NT2/D1 (cell line): ENCODE results near the gene CMTM4.

ENCODE experiments used
- YY1 ChIP-seq: IDR thresholded peaks from 2 replicates; pipeline ENCODE4 v1.6.1; 2011; ENCODE audit not compliant: insufficient read length, insufficient read depth
- ZNF274 ChIP-seq: IDR thresholded peaks from 2 replicates; pipeline ENCODE4 v1.6.1; 2011; ENCODE audit warnings: mild to moderate bottlenecking, low read depth, low read length

DNA sequence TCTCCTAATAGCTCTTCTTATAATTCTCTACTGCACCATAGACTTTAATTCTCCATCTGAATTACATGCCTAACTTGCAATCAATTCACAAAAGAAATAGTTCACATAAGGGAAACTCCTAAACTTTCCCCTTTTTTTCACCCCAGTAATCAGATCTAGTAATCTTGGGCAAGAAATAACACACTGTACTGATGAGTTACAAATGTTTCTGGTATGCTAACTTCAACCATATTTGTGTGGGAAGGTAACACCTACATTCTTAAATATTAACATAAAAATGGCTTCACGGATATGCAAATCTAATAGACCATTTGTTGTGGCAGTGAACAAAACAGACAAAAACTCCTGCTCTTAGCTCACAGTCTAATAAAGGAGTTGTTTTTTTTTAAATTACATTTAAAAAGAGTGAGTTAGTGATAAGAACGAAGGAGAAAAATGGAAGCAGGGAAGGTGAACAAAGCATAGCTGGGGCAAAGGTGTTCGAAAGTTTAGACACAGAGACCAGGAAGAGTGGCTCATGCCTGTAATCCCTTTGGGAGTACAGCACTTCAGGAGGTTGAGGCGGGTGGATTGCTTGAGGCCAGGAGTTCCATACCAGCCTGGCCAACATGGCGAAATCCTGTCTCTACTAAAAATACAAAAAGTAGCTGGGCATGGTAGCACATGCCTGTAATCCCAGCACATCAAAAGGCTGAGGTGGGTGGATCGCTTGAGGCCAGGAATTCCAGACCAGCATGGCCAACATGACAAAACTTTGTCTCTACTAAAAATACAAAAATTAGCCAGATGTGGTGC is 57.3 kb downstream of the CMTM4 start:
- TF ChIP-seq YY1 (no peak), ZNF274 (no peak)
